ENCODE measurements around the gene TIGD2. TPM values are rescaled to one million over a fixed set of nuclear protein-coding genes. Genes with fewer than 3 reads are reported as not detected.

The TIGD2 gene
- polyA plus RNA-seq, 1 donor from 2014 or later: 4.7 TPM

- Histone ChIP-seq H3F3A (ENCODE audit: insufficient read depth, low read length, poor library complexity, severe bottlenecking) (no peaks in the 10 kb centered on the region), H4K20me1 (ENCODE audit: insufficient read depth) (no peaks in the 10 kb centered on the region), H3K27me3 (ENCODE audit: insufficient read depth, low read depth, low read length) (peaks cover 24% of the 10 kb centered on the region), H3K36me3 (ENCODE audit: insufficient read depth, low read length) (no peaks in the 10 kb centered on the region), H3K9me2 (ENCODE audit: insufficient read depth, low read length) (no peaks in the 10 kb centered on the region), H3K79me2 (replicated peaks; ENCODE audit: insufficient read depth, low read length) (no peaks in the 10 kb centered on the region), H3K9me3 (ENCODE audit: low read length) (no peaks in the 10 kb centered on the region), H3K4me3 (ENCODE audit: low read length) (no peak overlapping the region), H3K27ac (ENCODE audit: low read length) (no peak overlapping the region), H2AFZ (ENCODE audit: low read depth, low read length) (no peak overlapping the region), H3K9ac (ENCODE audit: low read length) (no peak overlapping the region), H3K4me2 (ENCODE audit: low read length) (no peak overlapping the region)
- TF ChIP-seq EZH2 (IDR thresholded peaks at IDR 0.05; ENCODE audit: borderline replicate concordance, insufficient read depth, low read length, poor library complexity, severe bottlenecking): no peak
- no peak for TF ChIP-seq POLR2AphosphoS5 (IDR thresholded peaks at IDR 0.05)
- TF ChIP-seq MXI1 (conservative IDR thresholded peaks at IDR 0.05; ENCODE audit: poor library complexity, severe bottlenecking): no peak
- no peak for TF ChIP-seq RAD21 (conservative IDR thresholded peaks at IDR 0.05)
- no peak for TF ChIP-seq EP300 (conservative IDR thresholded peaks at IDR 0.05; ENCODE audit: poor library complexity, severe bottlenecking)
- no peak for TF ChIP-seq SMC3 (conservative IDR thresholded peaks at IDR 0.05; ENCODE audit: poor library complexity)
- no peak for TF ChIP-seq TAF1 (IDR thresholded peaks at IDR 0.05; ENCODE audit: low read depth)
- no peak for TF ChIP-seq CTCF (IDR thresholded peaks at IDR 0.05; ENCODE audit: poor library complexity, severe bottlenecking)
- TF ChIP-seq REST (IDR thresholded peaks at IDR 0.05; ENCODE audit: borderline replicate concordance): no peak
Observed at GRCh38 chr4:89114100-89114499, 2.8 kb downstream of the TIGD2 start.

GRCh38 chr4:89117115-89117514, 5.8 kb downstream of the TIGD2 start:
- Histone ChIP-seq H3K27ac (ENCODE audit: low read length) (no peak overlapping the region), H3K9me3 (ENCODE audit: low read length) (no peaks in the 10 kb centered on the region), H3K9ac (ENCODE audit: low read length) (no peak overlapping the region), H3K4me2 (ENCODE audit: low read length) (no peak overlapping the region), H4K20me1 (ENCODE audit: insufficient read depth) (no peaks in the 10 kb centered on the region), H3F3A (ENCODE audit: insufficient read depth, low read length, poor library complexity, severe bottlenecking) (no peaks in the 10 kb centered on the region), H3K27me3 (ENCODE audit: insufficient read depth, low read depth, low read length) (no peaks in the 10 kb centered on the region), H3K36me3 (ENCODE audit: insufficient read depth, low read length) (no peaks in the 10 kb centered on the region), H3K4me3 (ENCODE audit: low read length) (no peak overlapping the region), H3K79me2 (replicated peaks; ENCODE audit: insufficient read depth, low read length) (no peaks in the 10 kb centered on the region), H2AFZ (ENCODE audit: low read depth, low read length) (no peak overlapping the region), H3K9me2 (ENCODE audit: insufficient read depth, low read length) (no peaks in the 10 kb centered on the region)
- TF ChIP-seq REST (IDR thresholded peaks at IDR 0.05; ENCODE audit: borderline replicate concordance): no peak
- TF ChIP-seq SMC3 (conservative IDR thresholded peaks at IDR 0.05; ENCODE audit: poor library complexity): no peak
- TF ChIP-seq CTCF (IDR thresholded peaks at IDR 0.05; ENCODE audit: poor library complexity, severe bottlenecking): no peak
- TF ChIP-seq MXI1 (conservative IDR thresholded peaks at IDR 0.05; ENCODE audit: poor library complexity, severe bottlenecking): no peak
